Epithelial cell of esophagus (primary cell): ENCODE data around the gene SNN.

Experiments used
- DNase-seq: peaks from one replicate; pipeline ENCODE4 v3.0.0; 2010; ENCODE audit warnings: low read depth
- H3K4me3 ChIP-seq: 2 replicates; pipeline ENCODE4 v1.5.1; 2011; ENCODE audit warnings: mild to moderate bottlenecking, low read length, control low read depth
- CTCF ChIP-seq: IDR thresholded peaks from 2 replicates; pipeline ENCODE4 v1.5.1; 2011; ENCODE audit warnings: low read depth, mild to moderate bottlenecking, low read length, control low read depth, inconsistent platforms; ENCODE audit not compliant: insufficient read depth; ENCODE audit errors: missing control alignments

SNN gene

DNA sequence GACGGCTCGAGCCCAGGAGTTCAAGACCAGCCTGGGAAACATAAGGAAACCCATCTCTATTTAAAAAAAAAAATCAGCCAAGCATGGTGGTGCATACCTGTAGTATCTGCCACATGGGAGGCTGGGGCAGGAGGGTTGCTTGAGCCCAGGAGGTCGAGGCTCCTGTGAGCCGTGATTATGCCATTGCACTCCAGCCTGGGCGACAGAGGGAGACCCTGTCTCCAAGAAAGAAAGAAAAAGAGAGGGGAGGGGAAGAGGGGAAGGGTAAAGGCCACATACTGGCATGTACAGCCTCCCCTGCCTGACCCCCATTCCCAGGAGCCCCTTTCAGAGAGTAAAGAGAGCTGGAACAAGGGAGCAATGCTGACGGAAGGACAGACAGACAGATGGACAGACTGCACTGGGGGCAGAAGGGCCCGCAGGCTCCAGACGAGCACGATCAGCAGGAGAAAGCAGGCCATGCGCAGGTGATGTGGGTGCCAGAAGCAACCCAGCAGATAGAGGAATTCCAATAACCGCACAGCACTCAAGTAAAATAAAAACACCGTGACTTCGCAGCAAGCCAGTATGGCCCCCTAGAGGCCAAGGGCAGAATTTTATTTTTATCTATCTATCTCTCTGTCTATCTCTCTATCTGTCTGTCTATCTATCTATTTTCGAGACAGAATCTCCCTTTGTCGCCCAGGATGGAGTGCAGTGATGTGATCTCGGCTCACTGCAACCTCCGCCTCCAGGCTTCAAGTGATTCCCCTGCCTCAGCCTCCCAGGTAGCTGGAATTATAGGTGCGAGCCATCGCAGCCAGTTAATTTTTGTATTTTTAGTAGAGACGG lies 27.1 kb upstream of the SNN start:
- DNase-seq, result peak; percentile 80
- peak; percentile 78 for TF ChIP-seq CTCF
- H3K4me3 ChIP-seq, result no peak overlapping the region

- TF ChIP-seq CTCF, result no peak
- DNase-seq, result no peak
- H3K4me3 ChIP-seq, result no peak overlapping the region
Observed at GRCh38 chr16:11642765-11643116, 25.5 kb upstream of the SNN start.

GRCh38 chr16:11649276-11649675 lies 19.0 kb upstream of the SNN start:
- TF ChIP-seq CTCF, result no peak
- no peak for DNase-seq
- H3K4me3 ChIP-seq, result no peak overlapping the region

GRCh38 chr16:11650641-11651591 lies 17.3 kb upstream of the SNN start:
- H3K4me3 ChIP-seq, result no peak overlapping the region
- DNase-seq, result no peak
- no peak for TF ChIP-seq CTCF

- TF ChIP-seq CTCF, result no peak
- H3K4me3 ChIP-seq, result no peak overlapping the region
- DNase-seq, result peak; percentile 76
Observed at GRCh38 chr16:11651796-11652195, 16.5 kb upstream of the SNN start.

- no peak for TF ChIP-seq CTCF
- H3K4me3 ChIP-seq, result no peak overlapping the region
- no peak for DNase-seq
Observed at GRCh38 chr16:11655655-11656054, 12.6 kb upstream of the SNN start.

GRCh38 chr16:11657556-11657955 lies 10.7 kb upstream of the SNN start:
- no peak for DNase-seq
- no peak overlapping the region for H3K4me3 ChIP-seq
- no peak for TF ChIP-seq CTCF
